Neural cell (in vitro differentiated cells): ENCODE data around the gene REL. TPM values are rescaled to one million over a fixed set of nuclear protein-coding genes. Genes with fewer than 3 reads are reported as not detected.

Experiments used
- H2AFZ ChIP-seq: fragments of 200-600, 300-800 bp; sonication (generic), shearing (Covaris generic); 2 replicates; pipeline ENCODE4 v1.6.0; 2014; ENCODE audit warnings: low read depth, mild to moderate bottlenecking, antibody characterized with exemption, low read length, moderate library complexity
- H3F3A ChIP-seq: fragments of 200-600 bp; shearing (Covaris generic); 2 replicates; pipeline ENCODE4 v1.6.1; 2016; ENCODE audit warnings: mild to moderate bottlenecking, moderate library complexity, mixed read lengths, antibody characterized with exemption, low read length; ENCODE audit not compliant: insufficient read depth, poor library complexity, severe bottlenecking
- H3K27ac ChIP-seq: fragments of 200-600, 300-800 bp; sonication (generic), shearing (Covaris generic); 2 replicates; pipeline ENCODE4 v1.5.1; 2014; ENCODE audit warnings: mild to moderate bottlenecking, low read length, moderate library complexity
- H3K27me3 ChIP-seq: fragments of 300-800, 200-600 bp; sonication (generic), shearing (Covaris generic); 2 replicates; pipeline ENCODE4 v1.6.0; 2014; ENCODE audit warnings: mild to moderate bottlenecking, low read depth, low read length, moderate library complexity; ENCODE audit not compliant: insufficient read depth
- H3K36me3 ChIP-seq: fragments of 300-800, 200-600 bp; sonication (generic), shearing (Covaris generic); 2 replicates; pipeline ENCODE4 v1.5.1; 2014; ENCODE audit warnings: mild to moderate bottlenecking, antibody characterized with exemption, low read length, moderate library complexity; ENCODE audit not compliant: insufficient read depth
- H3K4me2 ChIP-seq: fragments of 300-800, 200-600 bp; sonication (generic), shearing (Covaris generic); 2 replicates; pipeline ENCODE4 v1.6.0; 2014; ENCODE audit warnings: mild to moderate bottlenecking, low read length
- H3K4me3 ChIP-seq: fragments of 300-800, 200-600 bp; sonication (generic), shearing (Covaris generic); 2 replicates; pipeline ENCODE4 v1.5.1; 2014; ENCODE audit warnings: mild to moderate bottlenecking, low read length, moderate library complexity
- H3K79me2 ChIP-seq: fragments of 200-600 bp; shearing (Covaris generic); replicated peaks from 2 replicates; pipeline ENCODE4 v1.6.0; 2014; ENCODE audit warnings: mild to moderate bottlenecking, low read length, moderate library complexity; ENCODE audit not compliant: insufficient read depth
- H3K9ac ChIP-seq: fragments of 300-800, 200-600 bp; sonication (generic), shearing (Covaris generic); 2 replicates; pipeline ENCODE4 v1.6.1; 2016; ENCODE audit warnings: mild to moderate bottlenecking, low read length, mixed read lengths
- H3K9me2 ChIP-seq: fragments of 200-600 bp; shearing (Covaris generic); 2 replicates; pipeline ENCODE4 v1.6.1; 2016; ENCODE audit warnings: mild to moderate bottlenecking, low read length, mixed read lengths; ENCODE audit not compliant: insufficient read depth
- H3K9me3 ChIP-seq: fragments of 200-600, 300-800 bp; sonication (generic), shearing (Covaris generic); 2 replicates; pipeline ENCODE4 v1.6.1; 2016; ENCODE audit warnings: mild to moderate bottlenecking, mixed run types, low read length, moderate library complexity, mixed read lengths
- H4K20me1 ChIP-seq: fragments of 200-600 bp; shearing (Covaris generic); 2 replicates; pipeline ENCODE4 v1.6.1; 2016; ENCODE audit warnings: mild to moderate bottlenecking, mixed run types; ENCODE audit not compliant: insufficient read depth
- CTCF ChIP-seq: fragments of 450-650 bp; IDR thresholded peaks from 2 replicates; pipeline ENCODE4 v1.5.1; 2014; ENCODE audit warnings: antibody characterized with exemption, mild to moderate bottlenecking, moderate library complexity; ENCODE audit not compliant: poor library complexity, severe bottlenecking
- EP300 ChIP-seq: fragments of 450-650 bp; conservative IDR thresholded peaks from 2 replicates; pipeline ENCODE4 v1.6.1; 2014; ENCODE audit warnings: antibody characterized with exemption, mild to moderate bottlenecking, moderate library complexity; ENCODE audit not compliant: poor library complexity, severe bottlenecking
- EZH2 ChIP-seq: fragments of 200-600, 300-800 bp; shearing (Covaris generic), sonication (generic); IDR thresholded peaks from 2 replicates; pipeline ENCODE4 v1.6.1; 2014; ENCODE audit warnings: antibody characterized with exemption, low read length, borderline replicate concordance, mild to moderate bottlenecking; ENCODE audit not compliant: insufficient read depth, poor library complexity, severe bottlenecking
- MXI1 ChIP-seq: fragments of 450-650 bp; conservative IDR thresholded peaks from 2 replicates; pipeline ENCODE4 v1.6.1; 2014; ENCODE audit warnings: antibody characterized with exemption, mild to moderate bottlenecking; ENCODE audit not compliant: poor library complexity, severe bottlenecking
- POLR2AphosphoS5 ChIP-seq: IDR thresholded peaks from 2 replicates; pipeline ENCODE4 v1.6.1; 2012
- RAD21 ChIP-seq: fragments of 450-650 bp; conservative IDR thresholded peaks from 2 replicates; pipeline ENCODE4 v1.6.1; 2014; ENCODE audit warnings: antibody characterized with exemption, mild to moderate bottlenecking, moderate library complexity
- SMC3 ChIP-seq: fragments of 450-650 bp; conservative IDR thresholded peaks from 2 replicates; pipeline ENCODE4 v1.6.1; 2014; ENCODE audit warnings: antibody characterized with exemption, mild to moderate bottlenecking, moderate library complexity; ENCODE audit not compliant: poor library complexity
- TAF1 ChIP-seq: IDR thresholded peaks from 2 replicates; pipeline ENCODE4 v1.6.1; 2012; ENCODE audit warnings: low read depth
- polyA plus RNA-seq: library from polyadenylated mRNA; depleted of rRNA; stranded (reverse); fragments of >200 nt; gene quantifications from 2 replicates; pipeline ENCODE4 v1.2.3, GENCODE V29; 2014
- TF ChIP-seq, protein P1 (sequence below): IDR thresholded peaks from 2 replicates; pipeline ENCODE4 v1.6.1; 2012; ENCODE audit warnings: borderline replicate concordance

REL gene
- polyA plus RNA-seq, 1 donor from 2014 or later: 1.9 TPM

GRCh38 chr2:60947056-60947455 is 65.7 kb downstream of the REL start (continued):
- TF ChIP-seq EZH2: no peak
- TF ChIP-seq POLR2AphosphoS5: no peak
- TF ChIP-seq TAF1: no peak

- Histone ChIP-seq H3K9me2 (no peaks in the 10 kb centered on the region), H3K36me3 (no peaks in the 10 kb centered on the region), H2AFZ (no peak overlapping the region), H3K4me2 (no peak overlapping the region), H3F3A (no peaks in the 10 kb centered on the region), H3K27ac (no peak overlapping the region), H3K79me2 (no peaks in the 10 kb centered on the region), H4K20me1 (no peaks in the 10 kb centered on the region), H3K4me3 (no peak overlapping the region), H3K27me3 (no peaks in the 10 kb centered on the region), H3K9ac (no peak overlapping the region), H3K9me3 (no peaks in the 10 kb centered on the region)
- no peak for TF ChIP-seq RAD21
- TF ChIP-seq POLR2AphosphoS5: no peak
- no peak for TF ChIP-seq SMC3
- TF ChIP-seq MXI1: no peak
- TF ChIP-seq TAF1: no peak
- TF ChIP-seq EP300: no peak
- TF ChIP-seq EZH2: no peak
- TF ChIP-seq CTCF: no peak
- TF ChIP-seq, protein P1, sequence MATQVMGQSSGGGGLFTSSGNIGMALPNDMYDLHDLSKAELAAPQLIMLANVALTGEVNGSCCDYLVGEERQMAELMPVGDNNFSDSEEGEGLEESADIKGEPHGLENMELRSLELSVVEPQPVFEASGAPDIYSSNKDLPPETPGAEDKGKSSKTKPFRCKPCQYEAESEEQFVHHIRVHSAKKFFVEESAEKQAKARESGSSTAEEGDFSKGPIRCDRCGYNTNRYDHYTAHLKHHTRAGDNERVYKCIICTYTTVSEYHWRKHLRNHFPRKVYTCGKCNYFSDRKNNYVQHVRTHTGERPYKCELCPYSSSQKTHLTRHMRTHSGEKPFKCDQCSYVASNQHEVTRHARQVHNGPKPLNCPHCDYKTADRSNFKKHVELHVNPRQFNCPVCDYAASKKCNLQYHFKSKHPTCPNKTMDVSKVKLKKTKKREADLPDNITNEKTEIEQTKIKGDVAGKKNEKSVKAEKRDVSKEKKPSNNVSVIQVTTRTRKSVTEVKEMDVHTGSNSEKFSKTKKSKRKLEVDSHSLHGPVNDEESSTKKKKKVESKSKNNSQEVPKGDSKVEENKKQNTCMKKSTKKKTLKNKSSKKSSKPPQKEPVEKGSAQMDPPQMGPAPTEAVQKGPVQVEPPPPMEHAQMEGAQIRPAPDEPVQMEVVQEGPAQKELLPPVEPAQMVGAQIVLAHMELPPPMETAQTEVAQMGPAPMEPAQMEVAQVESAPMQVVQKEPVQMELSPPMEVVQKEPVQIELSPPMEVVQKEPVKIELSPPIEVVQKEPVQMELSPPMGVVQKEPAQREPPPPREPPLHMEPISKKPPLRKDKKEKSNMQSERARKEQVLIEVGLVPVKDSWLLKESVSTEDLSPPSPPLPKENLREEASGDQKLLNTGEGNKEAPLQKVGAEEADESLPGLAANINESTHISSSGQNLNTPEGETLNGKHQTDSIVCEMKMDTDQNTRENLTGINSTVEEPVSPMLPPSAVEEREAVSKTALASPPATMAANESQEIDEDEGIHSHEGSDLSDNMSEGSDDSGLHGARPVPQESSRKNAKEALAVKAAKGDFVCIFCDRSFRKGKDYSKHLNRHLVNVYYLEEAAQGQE: no peak
Observed at GRCh38 chr2:60948161-60948560, 66.8 kb downstream of the REL start.

DNA sequence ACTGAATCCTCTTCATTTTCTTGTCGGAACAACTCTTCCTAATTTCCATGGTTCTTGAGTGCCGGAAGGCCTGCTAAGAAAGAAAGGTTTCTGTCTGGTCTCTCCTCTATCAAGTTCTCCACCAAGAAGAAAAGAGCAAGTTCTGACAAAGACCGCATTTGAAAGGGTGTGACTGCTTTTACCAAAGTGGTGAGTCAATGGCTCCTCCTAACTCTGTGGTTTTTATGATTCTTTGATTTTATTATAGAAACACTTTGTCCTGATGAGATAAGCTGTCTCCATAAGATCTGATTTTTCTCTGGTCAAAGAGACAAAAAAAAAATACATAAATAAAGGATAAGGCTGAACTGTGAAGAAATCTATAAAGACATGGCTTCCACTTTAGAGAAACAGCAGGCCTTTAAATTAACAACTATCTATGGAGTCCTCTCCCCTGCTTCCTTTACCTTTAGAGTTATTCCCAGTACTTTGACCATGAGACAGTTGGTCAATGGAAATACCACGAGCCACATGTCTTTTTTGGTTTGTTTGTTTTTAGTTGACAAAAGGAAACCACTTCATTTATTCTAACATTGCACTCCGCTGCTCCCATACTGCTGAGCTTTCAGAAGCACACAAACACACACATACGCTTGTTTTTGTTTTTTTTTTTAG is 67.7 kb downstream of the REL start:
- H3K9me2 ChIP-seq: no peaks in the 10 kb centered on the region
- H3K27me3 ChIP-seq: no peaks in the 10 kb centered on the region
- no peaks in the 10 kb centered on the region for H3K9me3 ChIP-seq
- H3K36me3 ChIP-seq: no peaks in the 10 kb centered on the region
- H3K4me2 ChIP-seq: no peak overlapping the region
- H3F3A ChIP-seq: no peaks in the 10 kb centered on the region
- no peak overlapping the region for H3K9ac ChIP-seq
- TF ChIP-seq POLR2AphosphoS5 (no peak), SMC3 (no peak), MXI1 (no peak), CTCF (no peak), EP300 (no peak), RAD21 (no peak), EZH2 (no peak), TAF1 (no peak)
- TF ChIP-seq, protein P1: no peak
- no peaks in the 10 kb centered on the region for H4K20me1 ChIP-seq
- H2AFZ ChIP-seq: no peak overlapping the region
- no peaks in the 10 kb centered on the region for H3K79me2 ChIP-seq
- H3K4me3 ChIP-seq: no peak overlapping the region
- H3K27ac ChIP-seq: no peak overlapping the region
